Daoy (cell line): ENCODE measurements around the gene CCDC63. TPM values are rescaled to one million over a fixed set of nuclear protein-coding genes. Genes with fewer than 3 reads are reported as not detected.

Source experiments
- DNase-seq: peaks from one replicate; pipeline ENCODE4 v3.0.0-alpha.2; 2015; ENCODE audit warnings: low read depth
- total RNA-seq: library from RNA; depleted of rRNA; stranded (reverse); fragments of >200 nt; shearing (Covaris generic); gene quantifications from 2 replicates; pipeline ENCODE4 v1.2.3, GENCODE V29; 2014

Gene CCDC63
- total RNA-seq, 1 experiment from 2014 or later, result not detected

GRCh38 chr12:110885152-110885840, 38.5 kb downstream of the CCDC63 start:
- DNase-seq, result no peak

GRCh38 chr12:110888256-110888991, 41.6 kb downstream of the CCDC63 start:
- no peak for DNase-seq

GRCh38 chr12:110889361-110889760, 42.6 kb downstream of the CCDC63 start:
- no peak for DNase-seq

- DNase-seq, result no peak
Measured at GRCh38 chr12:110893956-110894355, 47.2 kb downstream of the CCDC63 start.

GRCh38 chr12:110896559-110896958, 49.8 kb downstream of the CCDC63 start:
- DNase-seq, result peak; percentile 23

GRCh38 chr12:110901401-110901800, 54.6 kb downstream of the CCDC63 start:
- DNase-seq, result no peak

- no peak for DNase-seq
Measured at GRCh38 chr12:110903511-110903910, 56.7 kb downstream of the CCDC63 start.

GRCh38 chr12:110906083-110906482, 59.3 kb downstream of the CCDC63 start:
- DNase-seq, result no peak

- DNase-seq, result no peak
Measured at GRCh38 chr12:110906516-110906915, 59.7 kb downstream of the CCDC63 start.

- peak; percentile 28 for DNase-seq
Measured at GRCh38 chr12:110906985-110907384, 60.2 kb downstream of the CCDC63 start.

- no peak for DNase-seq
Measured at GRCh38 chr12:110907583-110907982, 60.8 kb downstream of the CCDC63 start.

GRCh38 chr12:110908377-110909152, 61.8 kb downstream of the CCDC63 start:
- DNase-seq, result no peak

- no peak for DNase-seq
Measured at GRCh38 chr12:110912263-110912662, 65.5 kb downstream of the CCDC63 start.

GRCh38 chr12:110913119-110914056, 66.6 kb downstream of the CCDC63 start:
- DNase-seq, result no peak

GRCh38 chr12:110916295-110916875, 69.6 kb downstream of the CCDC63 start:
- peak; percentile 49 for DNase-seq

- DNase-seq, result peak; percentile 89
Measured at GRCh38 chr12:110917467-110917866, 70.7 kb downstream of the CCDC63 start.

GRCh38 chr12:110917961-110918360, 71.2 kb downstream of the CCDC63 start:
- peak; percentile 60 for DNase-seq

GRCh38 chr12:110919720-110920119, 72.9 kb downstream of the CCDC63 start:
- no peak for DNase-seq

- no peak for DNase-seq
Measured at GRCh38 chr12:110920324-110920910, 73.6 kb downstream of the CCDC63 start, which contains the start of gene MYL2. Gene MYL2, minus strand, starts transcription at chr12:110920579. Its CDS starts 50 bp downstream, at chr12:110920529.

- peak; percentile 76 for DNase-seq
Measured at GRCh38 chr12:110921262-110921661, 74.5 kb downstream of the CCDC63 start.
